Smooth muscle cell of the brain vasculature (primary cell): Measurements from ENCODE around the gene LRBA.
"Not testable (repeated sequence)": the region's sequence is repeated elsewhere in the genome, so short reads cannot be mapped to it uniquely, and the experiment has no call there.

Experiments used
- DNase-seq: peaks from one replicate; pipeline ENCODE4 v3.0.0-alpha.2; 2012; ENCODE audit warnings: low read depth, low spot score

LRBA gene

GRCh38 chr4:150423503-150423902 is 591.6 kb downstream of the LRBA start:
- no peak for DNase-seq

DNA sequence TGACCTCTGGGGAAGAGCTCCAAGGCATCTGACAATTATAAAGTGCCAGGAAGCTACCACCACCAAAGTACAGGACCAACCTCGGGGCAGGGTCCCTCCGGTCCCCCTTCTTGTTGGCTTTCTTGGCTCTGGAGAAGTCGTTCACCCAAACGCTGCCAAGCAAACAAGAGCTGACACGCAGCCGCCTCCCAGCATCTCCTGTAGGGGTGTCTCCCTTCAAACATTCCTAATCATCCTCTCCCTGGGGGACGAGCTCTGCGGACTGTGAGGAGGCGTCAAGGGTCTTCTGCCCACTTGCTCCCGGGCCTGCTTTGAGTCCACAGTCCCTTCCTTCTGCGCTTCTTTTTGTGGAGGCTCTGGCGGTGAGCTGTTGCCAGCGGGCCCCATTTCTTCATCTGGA is 592.0 kb downstream of the LRBA start:
- DNase-seq = no peak

- DNase-seq = no peak
These were observed 593.5 kb downstream of the LRBA start for GRCh38 chr4:150421612-150422011.

- DNase-seq = no peak
These were observed 595.1 kb downstream of the LRBA start for GRCh38 chr4:150419939-150420338.

GRCh38 chr4:150418757-150419410 is 596.2 kb downstream of the LRBA start:
- no peak for DNase-seq

- DNase-seq = no peak
These were observed 599.9 kb downstream of the LRBA start for GRCh38 chr4:150415213-150415612.

DNA sequence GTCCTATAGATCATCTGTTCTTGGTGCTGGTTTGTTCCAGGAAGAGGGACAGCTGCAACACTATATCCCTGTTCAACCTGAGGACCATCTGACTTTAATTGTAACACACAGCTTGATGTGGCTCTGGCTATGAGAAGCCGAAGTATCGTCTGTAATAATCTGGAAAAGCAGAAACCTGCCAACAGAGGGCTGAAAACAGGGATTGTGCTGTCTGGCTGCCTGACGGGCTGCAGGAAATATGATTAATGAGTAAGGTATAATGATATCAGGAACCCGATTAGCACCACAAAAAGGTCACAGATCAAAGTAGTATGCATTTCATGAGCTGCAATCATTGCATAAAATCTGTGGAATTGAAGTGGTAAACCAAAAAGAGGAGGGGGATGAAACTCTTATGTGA is 603.6 kb downstream of the LRBA start:
- no peak for DNase-seq

DNA sequence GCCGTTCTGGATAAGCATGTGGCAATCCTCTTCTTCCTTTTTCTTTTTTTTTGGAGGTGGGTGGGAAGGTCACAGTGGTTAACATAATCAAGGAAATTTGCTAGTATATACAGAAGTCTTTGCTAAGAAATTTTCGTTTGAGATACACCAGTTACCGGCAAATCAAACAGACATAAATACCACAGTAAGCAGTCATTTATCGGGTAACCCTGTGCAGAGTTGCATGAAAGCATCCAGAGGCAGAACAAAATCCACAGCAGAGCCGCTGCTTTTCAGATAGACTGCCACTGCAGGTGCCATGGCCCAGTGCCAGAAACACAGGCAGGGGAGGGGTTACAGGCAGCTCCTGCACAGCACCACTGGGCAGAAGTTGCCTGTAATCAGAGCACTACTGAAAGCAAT is 612.2 kb downstream of the LRBA start:
- DNase-seq = no peak

DNA sequence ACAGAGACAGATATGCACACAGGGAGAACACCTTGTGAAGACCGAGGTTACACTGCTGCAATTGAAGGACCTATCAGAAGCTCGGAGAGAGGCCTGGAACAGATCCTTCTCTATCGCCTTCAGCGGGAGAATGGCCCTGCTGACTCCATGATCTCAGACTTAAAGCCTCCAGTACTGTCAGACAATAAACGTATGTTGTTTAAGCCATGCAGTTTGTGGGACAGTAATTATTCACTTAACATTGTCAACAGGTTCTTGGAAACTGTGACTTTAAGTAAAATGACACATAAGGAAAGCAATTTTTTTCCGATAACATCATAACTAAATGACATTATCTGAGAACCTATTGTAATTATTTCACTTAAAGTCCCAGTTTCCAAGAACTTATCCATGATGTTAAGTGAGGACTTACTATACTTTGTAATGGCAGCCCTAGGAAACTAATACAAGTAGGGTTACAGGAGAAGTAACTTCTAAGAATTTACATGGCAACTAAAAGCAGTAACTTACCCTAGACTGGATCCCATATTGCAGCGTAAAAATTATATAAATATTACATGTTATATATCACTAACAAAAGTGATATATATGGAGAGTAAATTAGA is 613.9 kb downstream of the LRBA start:
- no peak for DNase-seq

- DNase-seq = no peak
These were observed 619.2 kb downstream of the LRBA start for GRCh38 chr4:150395872-150396271.

DNA sequence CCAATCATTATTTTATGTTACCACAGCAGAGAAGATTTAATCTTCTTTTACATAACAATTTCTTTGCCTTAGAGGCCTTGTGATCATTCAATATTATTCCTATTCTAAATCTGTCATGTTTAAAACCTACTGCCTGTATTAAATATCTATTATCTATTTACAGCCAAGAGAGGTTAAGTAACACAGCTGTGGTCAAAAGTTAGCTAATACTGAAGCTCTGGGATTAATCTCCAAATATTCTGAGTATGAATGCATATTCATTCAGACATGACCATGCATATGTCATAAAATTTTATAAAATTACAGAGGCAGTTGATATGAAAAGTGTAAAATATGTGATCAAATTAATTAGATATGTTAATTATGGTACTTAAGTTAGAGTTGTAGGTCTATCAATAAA is 621.0 kb downstream of the LRBA start:
- DNase-seq = no peak

DNA sequence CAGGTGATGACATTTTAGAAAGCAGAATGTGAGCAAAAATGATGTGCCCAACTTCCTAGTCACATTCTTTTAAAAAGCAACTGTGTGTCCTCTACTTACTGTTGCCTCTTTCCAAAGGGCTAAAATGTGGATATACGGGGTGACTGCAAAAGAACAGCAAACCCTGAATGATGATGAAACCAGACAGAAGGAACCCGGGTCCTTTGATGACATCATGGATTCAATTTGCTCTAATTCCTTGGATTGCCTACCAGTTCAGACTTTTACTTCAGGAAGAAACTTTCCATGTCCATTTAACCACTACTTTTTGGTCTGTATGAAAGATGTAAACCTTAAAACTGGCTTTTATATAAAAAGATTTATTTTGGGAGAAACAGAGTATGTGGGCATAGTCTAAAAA is 624.0 kb downstream of the LRBA start:
- no peak for DNase-seq

DNA sequence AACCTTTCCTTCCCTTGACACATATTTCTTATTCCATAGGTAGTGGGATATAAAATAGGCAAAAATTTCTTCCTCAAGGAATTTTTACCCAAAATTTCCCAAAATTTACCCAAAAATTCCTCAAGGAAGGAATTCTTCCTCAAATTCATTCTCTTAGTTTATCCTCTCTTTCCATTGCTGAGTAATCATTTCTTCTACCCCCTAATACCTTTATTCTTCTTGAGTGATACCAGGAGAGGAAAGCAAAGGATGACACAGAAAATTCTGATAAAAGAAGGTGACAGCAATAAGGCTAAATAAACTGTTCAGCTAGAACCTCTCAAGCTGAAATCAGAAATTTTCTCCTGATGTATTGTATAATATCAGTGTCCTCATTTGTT is 624.6 kb downstream of the LRBA start:
- no peak for DNase-seq

GRCh38 chr4:150389896-150390530 is 625.1 kb downstream of the LRBA start:
- DNase-seq = no peak

DNA sequence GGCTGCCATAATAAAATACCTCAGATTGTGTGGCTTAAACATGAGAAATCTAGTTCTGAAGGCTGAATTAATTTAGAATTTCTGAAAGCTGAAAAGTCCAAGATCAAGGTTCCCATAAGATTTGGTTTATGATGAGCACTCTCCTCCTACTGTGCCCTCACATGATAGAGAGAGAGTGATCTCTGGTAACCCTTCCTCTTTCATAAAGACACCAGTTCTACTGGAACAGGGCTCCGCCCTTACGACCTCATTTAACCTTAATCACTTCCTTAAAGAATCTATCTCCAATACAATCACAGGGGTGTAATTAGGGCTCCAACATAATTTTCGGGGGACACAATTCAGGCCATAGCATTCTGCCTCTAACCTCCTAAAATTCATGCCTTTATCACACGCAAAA is 627.1 kb downstream of the LRBA start:
- DNase-seq = no peak

DNA sequence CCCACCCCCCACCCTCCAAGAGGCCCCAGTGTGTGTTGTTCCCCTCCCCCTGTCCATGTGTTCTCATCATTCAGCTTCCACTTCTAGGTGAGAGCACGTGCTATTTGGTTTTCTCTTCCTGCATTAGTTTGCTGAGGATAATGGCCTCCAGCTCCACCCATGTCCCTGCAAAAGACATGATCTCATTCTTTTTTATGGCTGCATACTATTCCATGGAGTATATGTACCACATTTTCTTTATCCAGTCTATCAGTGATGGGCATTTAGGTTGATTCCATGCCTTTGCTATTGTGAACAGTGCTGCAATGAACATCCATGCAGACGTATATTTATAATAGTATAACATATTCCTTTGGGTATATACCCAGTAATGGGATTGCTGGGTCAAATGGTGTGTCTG is 628.7 kb downstream of the LRBA start:
- DNase-seq = not testable (repeated sequence)

DNA sequence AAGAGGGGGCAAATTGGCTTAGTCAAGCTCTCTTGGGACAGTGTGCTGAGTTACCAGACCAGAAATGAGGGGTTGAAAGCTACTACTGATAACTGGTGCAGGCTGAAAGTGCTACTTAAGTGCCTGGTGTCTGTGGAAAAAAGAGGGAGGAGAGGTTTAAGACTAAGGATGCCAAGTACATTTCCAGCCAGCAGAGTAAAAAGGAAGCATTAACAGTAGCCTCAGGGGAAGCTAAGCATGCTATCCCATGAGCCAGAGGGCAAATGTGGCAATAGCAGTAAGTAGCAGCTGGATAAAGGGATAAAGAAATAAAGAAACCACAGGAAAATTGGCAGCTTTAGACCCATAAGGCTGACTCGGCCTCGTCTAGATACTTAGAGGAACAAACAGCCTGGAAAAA is 629.5 kb downstream of the LRBA start:
- peak; percentile 63 for DNase-seq

- no peak for DNase-seq
These were observed 630.8 kb downstream of the LRBA start for GRCh38 chr4:150384249-150384648.

- DNase-seq = no peak
These were observed 633.1 kb downstream of the LRBA start for GRCh38 chr4:150382028-150382427.

DNA sequence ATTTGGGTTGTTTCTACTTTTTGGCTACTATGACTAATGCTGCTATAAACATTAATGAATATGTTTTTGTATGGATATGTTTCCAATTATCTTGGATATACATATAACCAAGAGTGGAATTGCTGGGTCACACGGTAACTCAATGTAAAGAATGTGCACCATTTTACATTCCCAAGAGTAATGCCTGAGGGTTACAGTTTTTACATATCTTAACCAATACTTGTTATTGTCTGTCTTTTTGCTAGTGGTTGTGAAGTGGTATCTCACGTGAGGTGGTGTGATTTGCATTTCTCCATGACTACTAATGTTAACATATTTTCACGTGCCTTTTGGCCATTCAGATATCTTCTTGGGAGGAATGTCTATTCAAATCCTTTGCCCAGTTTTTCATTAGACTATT is 633.5 kb downstream of the LRBA start:
- no peak for DNase-seq

GRCh38 chr4:150381036-150381435 is 634.0 kb downstream of the LRBA start:
- no peak for DNase-seq

- no peak for DNase-seq
These were observed 635.6 kb downstream of the LRBA start for GRCh38 chr4:150379454-150379853.

GRCh38 chr4:150375025-150375424 is 640.1 kb downstream of the LRBA start:
- DNase-seq = no peak
